IgD-negative memory B cell (primary cell): ENCODE results near the gene ASCC2. TPM values are rescaled to one million over a fixed set of nuclear protein-coding genes. Genes with fewer than 3 reads are reported as not detected.

Experiments
- H3K27ac Mint-ChIP-seq, 3 donors: one replicate each; pipeline ENCODE4 v1.8.0; 2020 to 2022; ENCODE audit warnings: mild to moderate bottlenecking in 3 of 3, mixed read lengths in 3 of 3, moderate library complexity in 1 of 3
- H3K27me3 Mint-ChIP-seq: one replicate; pipeline ENCODE4 v1.8.0; 2021; ENCODE audit warnings: mixed read lengths
- H3K36me3 Mint-ChIP-seq: one replicate; pipeline ENCODE4 v1.8.0; 2020; ENCODE audit warnings: mild to moderate bottlenecking, mixed read lengths
- H3K4me1 Mint-ChIP-seq, 3 donors: one replicate each; pipeline ENCODE4 v1.8.0; 2020 to 2022; ENCODE audit warnings: mixed read lengths in 3 of 3, mild to moderate bottlenecking in 1 of 3
- H3K4me3 Mint-ChIP-seq, 4 donors: one replicate each; pipeline ENCODE4 v1.8.0; 2020 to 2022; ENCODE audit warnings: mild to moderate bottlenecking in 4 of 4, mixed read lengths in 4 of 4, moderate library complexity in 3 of 4
- H3K9me3 Mint-ChIP-seq, 3 donors: one replicate each; pipeline ENCODE4 v1.8.0; 2020 to 2021; ENCODE audit warnings: mixed read lengths in 3 of 3, mild to moderate bottlenecking in 1 of 3
- polyA plus RNA-seq: library from polyadenylated mRNA; unstranded; fragments of 300-500 nt; fragmentation: Illumina TruSeq; gene quantifications from one replicate; pipeline ENCODE4 v1.2.3, GENCODE V29; 2021

Gene ASCC2, protein sequence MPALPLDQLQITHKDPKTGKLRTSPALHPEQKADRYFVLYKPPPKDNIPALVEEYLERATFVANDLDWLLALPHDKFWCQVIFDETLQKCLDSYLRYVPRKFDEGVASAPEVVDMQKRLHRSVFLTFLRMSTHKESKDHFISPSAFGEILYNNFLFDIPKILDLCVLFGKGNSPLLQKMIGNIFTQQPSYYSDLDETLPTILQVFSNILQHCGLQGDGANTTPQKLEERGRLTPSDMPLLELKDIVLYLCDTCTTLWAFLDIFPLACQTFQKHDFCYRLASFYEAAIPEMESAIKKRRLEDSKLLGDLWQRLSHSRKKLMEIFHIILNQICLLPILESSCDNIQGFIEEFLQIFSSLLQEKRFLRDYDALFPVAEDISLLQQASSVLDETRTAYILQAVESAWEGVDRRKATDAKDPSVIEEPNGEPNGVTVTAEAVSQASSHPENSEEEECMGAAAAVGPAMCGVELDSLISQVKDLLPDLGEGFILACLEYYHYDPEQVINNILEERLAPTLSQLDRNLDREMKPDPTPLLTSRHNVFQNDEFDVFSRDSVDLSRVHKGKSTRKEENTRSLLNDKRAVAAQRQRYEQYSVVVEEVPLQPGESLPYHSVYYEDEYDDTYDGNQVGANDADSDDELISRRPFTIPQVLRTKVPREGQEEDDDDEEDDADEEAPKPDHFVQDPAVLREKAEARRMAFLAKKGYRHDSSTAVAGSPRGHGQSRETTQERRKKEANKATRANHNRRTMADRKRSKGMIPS
- polyA plus RNA-seq = 58.5 TPM

DNA sequence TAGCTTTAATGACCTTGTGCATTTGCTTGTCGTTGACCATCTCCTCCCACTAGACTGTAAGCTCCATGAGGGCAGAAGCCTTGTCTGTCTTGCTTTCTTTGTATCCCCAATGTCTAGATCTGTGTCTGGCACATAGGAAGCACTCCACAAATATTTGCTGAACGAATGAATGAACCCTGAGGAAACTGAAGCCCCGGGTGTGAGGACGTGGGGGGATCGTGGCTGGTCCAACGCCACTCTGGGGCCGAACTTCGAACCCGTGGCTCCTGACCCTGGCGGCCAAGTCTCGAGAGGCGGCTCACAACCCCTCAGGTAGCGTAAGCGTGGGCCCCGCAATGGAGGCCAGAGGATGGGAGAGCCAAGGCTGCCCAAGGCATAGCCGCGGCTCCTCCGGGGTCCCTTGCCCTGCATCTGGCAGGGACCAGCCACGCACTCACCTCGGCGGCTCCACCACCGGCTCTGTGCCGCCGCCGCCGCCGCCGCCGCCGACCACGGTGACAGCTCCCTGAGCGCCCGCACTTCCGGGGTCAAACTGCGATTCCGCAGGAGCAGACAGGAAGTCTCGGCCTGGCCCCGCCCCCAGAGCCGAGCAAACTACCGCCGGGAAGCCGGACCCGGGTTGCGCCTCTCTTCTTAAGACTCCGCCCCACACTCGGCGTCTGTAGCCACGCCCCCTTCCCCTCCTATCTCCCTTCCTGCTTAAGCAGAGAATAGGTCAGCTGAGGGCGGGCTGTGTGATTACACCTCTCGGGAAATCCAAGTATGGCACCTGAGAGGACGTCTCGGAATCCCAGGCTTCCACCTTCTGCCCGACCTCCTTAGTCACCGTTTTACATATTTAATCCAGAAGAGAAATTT, at the start of gene ASCC2:
ASCC2 (minus strand) TSS at position 534 of the 858 bp plus-strand sequence. CDS start 5,949 bp downstream, outside the sequence.
- Mint-ChIP-seq H3K4me1 (peaks cover 17 to 32% (median 24%) of the 10 kb centered on the region in 3 donors), H3K9me3 (no peaks in the 10 kb centered on the region), H3K36me3 (peaks cover 8% of the 10 kb centered on the region), H3K27ac (peak within 1 kb of the TSS; percentile 82 to 98 (median 86)), H3K27me3 (no peaks in the 10 kb centered on the region), H3K4me3 (peak within 1 kb of the TSS; percentile 89 to 98 (median 95))

GRCh38 chr22:29887358-29887757, 49.3 kb upstream of the ASCC2 start:
- Mint-ChIP-seq H3K4me3 (no peak overlapping the region), H3K4me1 (peaks cover 12 to 20% (median 17%) of the 10 kb centered on the region in 3 donors), H3K36me3 (peaks cover 1% of the 10 kb centered on the region), H3K27ac (no peak overlapping the region), H3K27me3 (no peaks in the 10 kb centered on the region), H3K9me3 (no peaks in the 10 kb centered on the region)

- no peaks in the 10 kb centered on the region for H3K27me3 Mint-ChIP-seq
- peaks cover 1% of the 10 kb centered on the region for H3K36me3 Mint-ChIP-seq
- peaks cover 12 to 18% (median 17%) of the 10 kb centered on the region in 3 donors for H3K4me1 Mint-ChIP-seq
- no peak overlapping the region for H3K4me3 Mint-ChIP-seq
- H3K27ac Mint-ChIP-seq = no peak overlapping the region
- H3K9me3 Mint-ChIP-seq = no peaks in the 10 kb centered on the region
These were observed 48.5 kb upstream of the ASCC2 start for GRCh38 chr22:29886596-29886995.

DNA sequence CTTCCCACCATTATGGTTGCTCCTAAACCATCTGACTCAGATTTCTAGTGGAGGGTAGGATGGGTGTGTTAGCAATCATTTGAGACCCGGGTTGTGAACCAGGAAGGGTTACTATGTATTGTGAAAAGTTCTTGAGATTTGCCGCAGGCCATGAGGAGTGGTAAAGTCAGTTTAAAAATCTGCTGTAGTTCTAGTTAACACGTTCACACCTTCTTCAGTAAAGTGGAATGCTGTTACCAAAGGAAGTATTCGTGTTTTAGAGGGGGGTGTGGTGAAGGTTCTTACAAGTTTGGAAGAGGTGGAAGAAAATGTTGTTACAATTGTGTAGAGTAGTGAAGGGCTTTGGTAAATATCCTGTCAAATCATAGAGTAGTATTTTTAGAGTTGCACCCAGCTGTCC, 47.5 kb upstream of the ASCC2 start:
- Mint-ChIP-seq H3K27ac (no peak overlapping the region), H3K4me3 (no peak overlapping the region), H3K36me3 (no peaks in the 10 kb centered on the region), H3K27me3 (no peaks in the 10 kb centered on the region), H3K4me1 (peaks cover 12 to 18% (median 15%) of the 10 kb centered on the region in 3 donors), H3K9me3 (no peaks in the 10 kb centered on the region)

GRCh38 chr22:29883775-29884097, 45.7 kb upstream of the ASCC2 start:
- peak overlapping the region in 2 of 3 donors; percentile 63 to 95 for H3K27ac Mint-ChIP-seq
- H3K36me3 Mint-ChIP-seq = no peaks in the 10 kb centered on the region
- no peaks in the 10 kb centered on the region for H3K9me3 Mint-ChIP-seq
- peaks cover 2% of the 10 kb centered on the region for H3K27me3 Mint-ChIP-seq
- H3K4me3 Mint-ChIP-seq = peak overlapping the region in 3 of 4 donors; percentile 88 to 95 (median 93)
- H3K4me1 Mint-ChIP-seq = peaks cover 12 to 14% (median 12%) of the 10 kb centered on the region in 3 donors

DNA sequence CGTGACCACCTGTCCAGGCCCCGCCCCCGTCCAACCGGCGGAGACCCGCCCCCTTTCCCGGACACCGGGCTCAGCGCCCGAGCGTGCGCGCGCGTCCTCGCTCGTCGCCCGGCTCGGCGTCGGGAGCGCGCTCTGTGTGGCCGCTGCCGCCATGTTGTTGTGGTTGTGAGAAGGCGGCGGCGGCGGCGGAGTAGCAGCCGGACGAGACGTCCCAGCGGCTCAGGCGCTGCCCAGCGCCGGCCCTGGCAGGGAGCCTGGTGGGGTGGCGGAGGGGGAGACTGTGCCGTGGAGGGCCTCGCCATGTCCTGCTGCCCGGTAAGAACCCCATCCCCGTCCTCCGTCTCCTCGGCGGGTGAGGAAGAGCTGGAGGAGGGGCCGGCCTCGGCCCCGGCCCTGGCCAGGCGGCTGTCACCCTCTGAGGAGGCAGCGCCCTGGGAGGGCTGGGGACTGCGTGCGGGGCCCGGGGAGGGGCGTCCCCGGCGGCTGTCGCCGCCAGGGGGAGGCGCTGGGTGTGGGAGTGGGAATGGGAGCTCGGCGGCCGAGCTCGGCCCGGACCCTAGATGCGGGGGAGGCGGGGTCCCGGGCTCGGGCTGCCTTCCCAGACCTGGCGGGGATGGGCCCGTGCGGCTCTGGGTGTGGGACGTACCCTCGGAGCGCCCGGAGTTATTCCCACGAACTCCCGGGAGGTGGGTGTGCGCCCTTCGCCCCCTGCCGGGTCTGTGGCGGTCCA, 45.1 kb upstream of the ASCC2 start, which contains the start of gene MTMR3:
MTMR3 (plus strand) TSS at position 130 of the 730 bp plus-strand sequence. CDS start 87,886 bp downstream, outside the sequence.
- H3K9me3 Mint-ChIP-seq = no peaks in the 10 kb centered on the region
- peak within 1 kb of the TSS; percentile 68 to 95 (median 90) for H3K4me3 Mint-ChIP-seq
- H3K27me3 Mint-ChIP-seq = peaks cover 4% of the 10 kb centered on the region
- peaks cover 8 to 11% (median 9%) of the 10 kb centered on the region in 3 donors for H3K4me1 Mint-ChIP-seq
- no peaks in the 10 kb centered on the region for H3K36me3 Mint-ChIP-seq
- peak within 1 kb of the TSS in 2 of 3 donors; percentile 73 to 95 for H3K27ac Mint-ChIP-seq

DNA sequence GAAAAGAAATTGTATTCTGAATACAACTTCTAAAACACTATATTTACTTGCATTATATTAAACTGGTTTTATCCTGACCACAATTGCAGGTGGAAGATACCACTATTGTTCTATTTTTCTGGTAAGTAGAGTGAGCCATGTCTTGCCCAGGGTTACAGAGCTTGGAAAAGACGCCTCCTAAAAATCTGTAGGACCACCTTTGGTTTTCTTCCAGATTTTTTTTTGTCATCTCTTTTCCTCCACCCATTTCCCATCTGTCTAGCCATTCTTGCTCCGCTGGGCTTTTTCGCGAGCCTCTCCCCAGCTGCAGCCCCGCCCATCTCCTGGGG, 44.6 kb upstream of the ASCC2 start:
- Mint-ChIP-seq H3K4me1 (peaks cover 7 to 10% (median 8%) of the 10 kb centered on the region in 3 donors), H3K4me3 (peak overlapping the region in 3 of 4 donors; percentile 88 to 95 (median 93)), H3K27me3 (peaks cover 6% of the 10 kb centered on the region), H3K36me3 (no peaks in the 10 kb centered on the region), H3K9me3 (no peaks in the 10 kb centered on the region), H3K27ac (peak overlapping the region in 2 of 3 donors; percentile 73 to 81)

GRCh38 chr22:29879753-29880152, 41.7 kb upstream of the ASCC2 start:
- Mint-ChIP-seq H3K9me3 (no peaks in the 10 kb centered on the region), H3K27me3 (peaks cover 6% of the 10 kb centered on the region)

DNA sequence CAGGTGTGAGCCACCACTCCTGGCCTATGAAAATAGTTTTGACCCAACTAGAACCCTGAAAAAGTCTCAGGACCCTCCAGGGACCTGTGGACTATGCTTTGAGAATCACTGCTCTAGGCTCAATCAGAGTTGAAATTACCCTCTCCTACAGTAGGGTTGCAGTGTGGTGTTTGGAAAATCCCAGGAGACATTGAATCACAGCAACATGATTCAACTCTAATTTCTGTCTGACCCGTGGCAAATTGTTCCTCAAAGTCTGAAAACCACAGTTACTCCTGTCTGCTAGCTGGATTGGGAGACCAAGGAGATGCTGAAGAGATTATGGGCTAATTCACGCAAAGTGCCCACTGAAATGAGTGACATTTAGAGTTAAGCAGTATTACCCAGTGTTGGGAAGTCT, 39.5 kb upstream of the ASCC2 start:
- Mint-ChIP-seq H3K9me3 (no peaks in the 10 kb centered on the region), H3K4me3 (peak overlapping the region in 1 of 4 donors; percentile 64), H3K4me1 (peaks cover 0 to 3% (median 3%) of the 10 kb centered on the region in 3 donors), H3K27me3 (peaks cover 6% of the 10 kb centered on the region), H3K27ac (peak overlapping the region in 1 of 3 donors; percentile 53), H3K36me3 (no peaks in the 10 kb centered on the region)

More at GRCh38 chr22:29879753-29880152, 41.7 kb upstream of the ASCC2 start:
- Mint-ChIP-seq H3K36me3 (no peaks in the 10 kb centered on the region), H3K4me1 (peaks cover 7 to 10% (median 7%) of the 10 kb centered on the region in 3 donors), H3K4me3 (peak overlapping the region in 1 of 4 donors; percentile 32), H3K27ac (no peak overlapping the region)

DNA sequence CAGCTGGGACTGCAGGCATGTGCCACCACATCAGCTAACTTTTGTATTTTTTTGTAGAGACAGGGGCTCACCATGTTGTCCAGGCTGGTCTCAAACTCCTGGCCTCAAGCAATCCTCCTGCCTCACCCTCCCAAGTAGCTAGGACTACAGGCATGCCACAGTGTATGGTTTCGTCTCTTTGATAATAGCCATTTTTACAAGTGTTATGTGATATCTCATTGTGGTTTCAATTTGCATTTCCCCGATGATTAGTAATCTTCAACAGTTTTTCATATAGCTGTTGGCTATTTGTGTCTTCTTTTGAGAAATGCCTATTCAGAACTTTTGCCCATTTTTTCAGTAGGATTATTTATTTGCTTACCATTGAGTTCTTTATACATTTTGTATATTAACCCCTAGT, 35.9 kb upstream of the ASCC2 start:
- H3K27me3 Mint-ChIP-seq = peaks cover 8% of the 10 kb centered on the region
- H3K4me3 Mint-ChIP-seq = no peak overlapping the region
- peaks cover 0 to 3% (median 1%) of the 10 kb centered on the region in 3 donors for H3K4me1 Mint-ChIP-seq
- no peaks in the 10 kb centered on the region for H3K36me3 Mint-ChIP-seq
- no peak overlapping the region for H3K27ac Mint-ChIP-seq
- no peaks in the 10 kb centered on the region for H3K9me3 Mint-ChIP-seq

DNA sequence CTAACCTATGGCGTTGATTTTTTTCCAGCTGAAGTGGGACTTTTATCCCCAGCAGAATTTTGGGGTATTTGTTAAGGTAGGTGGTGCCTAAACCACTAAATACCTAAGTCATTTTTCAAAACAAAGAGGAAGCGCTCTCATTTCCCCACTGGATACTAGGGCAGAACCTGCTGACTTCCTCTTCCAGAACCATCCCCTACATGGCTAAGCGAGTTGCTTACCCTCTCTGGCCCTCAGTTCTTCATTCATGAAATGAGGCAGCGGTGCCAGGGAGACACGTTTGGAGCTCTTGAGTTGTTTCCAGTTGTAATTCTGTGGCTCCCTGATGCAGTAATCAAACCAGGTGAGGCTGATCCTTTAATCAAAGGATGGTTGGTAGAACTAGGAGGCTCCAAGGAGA, 34.9 kb upstream of the ASCC2 start:
- peaks cover 2% of the 10 kb centered on the region for H3K36me3 Mint-ChIP-seq
- no peaks in the 10 kb centered on the region for H3K9me3 Mint-ChIP-seq
- peak overlapping the region in 1 of 4 donors; percentile 47 for H3K4me3 Mint-ChIP-seq
- peaks cover 0 to 3% (median 1%) of the 10 kb centered on the region in 3 donors for H3K4me1 Mint-ChIP-seq
- no peak overlapping the region for H3K27ac Mint-ChIP-seq
- peaks cover 5% of the 10 kb centered on the region for H3K27me3 Mint-ChIP-seq

DNA sequence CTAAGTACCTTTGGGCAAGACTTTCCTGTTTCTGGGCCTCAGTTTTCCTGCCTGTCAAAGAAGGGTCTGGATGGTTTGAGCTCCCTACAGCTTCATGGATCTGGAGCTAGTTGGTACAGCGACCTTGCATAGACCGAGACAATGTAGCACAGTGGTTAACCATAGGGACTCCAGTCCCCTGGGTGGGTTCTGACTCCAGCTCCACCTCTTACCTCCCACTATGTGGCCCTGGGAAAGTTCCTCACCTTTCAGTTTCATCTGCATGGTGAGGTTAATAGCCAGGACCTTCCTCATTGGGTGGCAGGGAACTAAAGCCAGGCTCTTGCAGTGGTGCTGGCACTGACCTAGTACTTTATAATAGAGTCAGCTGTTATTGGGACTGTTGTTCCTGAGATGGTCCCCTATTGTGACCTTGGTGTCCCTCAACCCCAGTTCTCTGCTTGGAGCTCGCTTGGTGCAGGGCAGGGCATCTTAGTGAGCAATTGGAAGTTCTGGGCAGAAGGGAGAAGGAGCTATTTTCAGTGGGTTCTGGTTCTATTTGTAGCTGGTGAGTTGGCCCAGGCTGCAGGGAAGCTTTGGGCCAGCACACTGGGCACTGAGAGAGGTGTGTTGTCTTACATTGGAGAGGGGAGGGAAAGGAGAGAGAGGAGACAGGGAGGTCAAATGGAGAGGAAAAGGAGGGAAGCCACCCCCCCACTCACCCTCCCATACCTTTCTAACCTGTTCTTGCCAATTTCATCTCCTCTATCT, 34.2 kb upstream of the ASCC2 start:
- Mint-ChIP-seq H3K27ac (no peak overlapping the region), H3K36me3 (peaks cover 2% of the 10 kb centered on the region), H3K27me3 (peaks cover 4% of the 10 kb centered on the region), H3K4me3 (peak overlapping the region in 1 of 4 donors; percentile 47), H3K9me3 (no peaks in the 10 kb centered on the region), H3K4me1 (peaks cover 0 to 3% (median 1%) of the 10 kb centered on the region in 3 donors)

DNA sequence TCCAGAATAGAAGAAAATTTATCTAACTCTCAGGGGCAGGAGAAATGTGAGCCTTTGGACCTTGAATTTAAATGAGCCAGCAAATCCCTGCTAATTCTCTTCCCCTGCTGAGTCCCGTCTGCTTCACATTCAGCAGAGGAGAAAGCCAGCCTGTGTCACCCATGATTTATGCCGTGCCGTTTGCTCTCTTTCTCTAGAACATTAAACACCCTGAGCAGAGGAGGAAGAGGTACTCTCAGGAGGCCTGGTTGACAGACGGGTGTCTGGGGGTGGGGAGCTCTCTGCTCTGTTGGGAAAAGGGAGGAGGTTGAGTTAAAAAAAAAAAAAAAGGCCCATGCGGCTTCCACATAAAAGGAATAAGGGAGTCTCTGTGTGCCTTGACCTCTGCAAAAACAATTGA, 33.6 kb upstream of the ASCC2 start:
- peaks cover 2% of the 10 kb centered on the region for H3K36me3 Mint-ChIP-seq
- no peaks in the 10 kb centered on the region for H3K9me3 Mint-ChIP-seq
- H3K27ac Mint-ChIP-seq = peak overlapping the region in 1 of 3 donors; percentile 71
- peak overlapping the region in 1 of 4 donors; percentile 27 for H3K4me3 Mint-ChIP-seq
- peaks cover 4% of the 10 kb centered on the region for H3K27me3 Mint-ChIP-seq
- H3K4me1 Mint-ChIP-seq = peaks cover 0 to 3% (median 1%) of the 10 kb centered on the region in 3 donors
